NB4 (cell line): ENCODE results near the gene FER.

Source experiments
- DNase-seq: peaks from one replicate; pipeline ENCODE4 v3.0.0; 2010; ENCODE audit warnings: low read depth
- H3K4me3 ChIP-seq: one replicate; pipeline ENCODE4 v1.5.1; 2011; ENCODE audit warnings: mild to moderate bottlenecking, low read depth, low read length, moderate library complexity
- CTCF ChIP-seq: IDR thresholded peaks from one replicate; pipeline ENCODE4 v1.5.1; 2012; ENCODE audit warnings: low read depth, low read length
- MAX ChIP-seq: IDR thresholded peaks from 2 replicates; pipeline ENCODE4 v1.6.1; 2011; ENCODE audit warnings: low read depth, low read length
- MYC ChIP-seq: IDR thresholded peaks from 2 replicates; pipeline ENCODE4 v1.6.1; 2011; ENCODE audit warnings: low read depth, low read length
- POLR2A ChIP-seq: IDR thresholded peaks from 2 replicates; pipeline ENCODE4 v1.6.1; 2011; ENCODE audit warnings: mild to moderate bottlenecking; ENCODE audit not compliant: insufficient read length; ENCODE audit errors: extremely low read depth

Gene FER

GRCh38 chr5:109161914-109162683, 414.4 kb downstream of the FER start:
- TF ChIP-seq MAX, result no peak
- TF ChIP-seq CTCF, result no peak
- no peak for TF ChIP-seq MYC
- DNase-seq, result no peak
- no peak overlapping the region for H3K4me3 ChIP-seq

DNA sequence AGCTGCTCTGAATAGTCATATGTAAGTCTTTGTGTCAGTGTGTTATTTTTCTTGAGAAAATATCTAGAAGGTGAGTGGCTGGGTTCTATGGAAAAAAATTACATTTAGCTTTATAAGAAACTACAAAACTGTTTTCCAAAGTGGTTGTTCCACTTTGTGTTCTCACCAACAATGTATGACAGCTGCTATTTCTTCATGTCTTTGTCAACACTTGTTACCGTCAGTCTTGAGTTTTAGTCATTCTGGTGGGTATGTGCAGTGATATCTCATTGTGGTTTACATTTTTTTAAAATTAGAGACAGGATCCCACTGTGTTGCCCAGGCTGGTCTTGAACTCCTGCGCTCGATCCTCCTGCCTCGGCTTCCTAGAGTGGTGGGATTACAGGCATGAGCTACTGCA, 415.6 kb downstream of the FER start:
- TF ChIP-seq CTCF, result no peak
- TF ChIP-seq MYC, result no peak
- no peak for TF ChIP-seq MAX
- no peak for TF ChIP-seq POLR2A
- no peak overlapping the region for H3K4me3 ChIP-seq
- no peak for DNase-seq

DNA sequence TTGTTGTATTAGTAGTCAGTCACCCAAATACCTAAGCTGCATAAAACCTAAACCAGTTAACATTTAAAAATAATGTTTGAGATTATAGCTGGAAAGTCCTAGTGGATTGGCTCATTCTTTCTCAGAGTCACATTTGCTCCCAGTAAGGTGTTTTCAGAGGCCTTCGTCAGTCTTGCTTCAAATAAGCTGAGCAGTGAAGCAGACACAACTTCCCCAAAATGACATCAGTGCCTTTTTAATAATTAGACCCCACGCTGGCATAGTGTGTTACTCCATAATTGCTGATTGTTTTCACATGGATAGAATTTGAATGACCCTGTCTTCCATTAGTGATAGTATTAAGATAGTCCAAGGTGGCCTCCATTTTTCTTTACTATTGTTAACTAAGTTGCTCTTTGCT, 416.3 kb downstream of the FER start:
- TF ChIP-seq CTCF (no peak), POLR2A (no peak), MYC (no peak), MAX (no peak)
- no peak for DNase-seq
- no peak overlapping the region for H3K4me3 ChIP-seq

- H3K4me3 ChIP-seq, result no peak overlapping the region
- no peak for TF ChIP-seq POLR2A
- no peak for TF ChIP-seq MYC
- no peak for TF ChIP-seq CTCF
- TF ChIP-seq MAX, result no peak
- no peak for DNase-seq
Measured at GRCh38 chr5:109167586-109167985, 419.9 kb downstream of the FER start.

DNA sequence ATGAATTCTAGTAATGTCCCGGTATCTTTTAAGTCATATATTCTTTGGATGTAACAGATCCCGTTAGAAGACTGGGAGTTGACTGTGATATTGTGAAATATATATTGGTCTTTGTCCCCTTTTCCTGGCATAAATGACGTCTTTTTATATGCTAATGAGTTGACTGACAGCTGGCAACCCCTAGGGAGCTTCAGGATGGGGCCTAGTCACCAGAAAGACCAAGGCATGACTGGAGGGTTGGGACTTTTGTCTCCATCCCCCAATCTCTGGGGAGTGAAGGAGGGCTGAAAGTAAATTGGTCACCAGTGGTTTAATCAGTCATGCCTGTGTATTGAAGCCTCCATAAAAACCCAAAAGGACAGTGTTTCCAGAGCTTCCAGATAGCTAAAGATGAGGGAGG, 420.5 kb downstream of the FER start:
- TF ChIP-seq CTCF, result no peak
- TF ChIP-seq POLR2A, result no peak
- TF ChIP-seq MAX, result no peak
- no peak overlapping the region for H3K4me3 ChIP-seq
- no peak for DNase-seq
